ENCODE results near the gene CFP.

DNA sequence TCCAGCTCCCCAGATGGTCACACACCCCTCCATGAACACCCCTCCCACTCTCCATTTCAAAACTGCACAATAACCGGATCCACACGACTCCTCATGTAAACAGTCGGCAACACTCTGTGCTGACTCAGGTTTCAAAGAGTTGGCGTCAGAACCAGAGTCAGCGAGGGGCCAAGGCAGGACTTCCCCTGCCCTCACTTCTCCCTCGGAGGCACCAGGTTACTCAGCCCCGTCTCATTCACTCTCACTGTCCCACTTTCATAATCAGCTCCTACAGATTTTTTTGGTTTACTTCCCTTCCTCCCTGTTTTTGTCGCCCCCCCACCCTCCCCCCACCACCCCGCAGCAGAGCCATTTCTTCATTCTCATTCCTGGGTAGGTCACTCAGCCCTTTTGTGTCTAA is 50.2 kb downstream of the CFP start:
- TF ChIP-seq, protein P1, sequence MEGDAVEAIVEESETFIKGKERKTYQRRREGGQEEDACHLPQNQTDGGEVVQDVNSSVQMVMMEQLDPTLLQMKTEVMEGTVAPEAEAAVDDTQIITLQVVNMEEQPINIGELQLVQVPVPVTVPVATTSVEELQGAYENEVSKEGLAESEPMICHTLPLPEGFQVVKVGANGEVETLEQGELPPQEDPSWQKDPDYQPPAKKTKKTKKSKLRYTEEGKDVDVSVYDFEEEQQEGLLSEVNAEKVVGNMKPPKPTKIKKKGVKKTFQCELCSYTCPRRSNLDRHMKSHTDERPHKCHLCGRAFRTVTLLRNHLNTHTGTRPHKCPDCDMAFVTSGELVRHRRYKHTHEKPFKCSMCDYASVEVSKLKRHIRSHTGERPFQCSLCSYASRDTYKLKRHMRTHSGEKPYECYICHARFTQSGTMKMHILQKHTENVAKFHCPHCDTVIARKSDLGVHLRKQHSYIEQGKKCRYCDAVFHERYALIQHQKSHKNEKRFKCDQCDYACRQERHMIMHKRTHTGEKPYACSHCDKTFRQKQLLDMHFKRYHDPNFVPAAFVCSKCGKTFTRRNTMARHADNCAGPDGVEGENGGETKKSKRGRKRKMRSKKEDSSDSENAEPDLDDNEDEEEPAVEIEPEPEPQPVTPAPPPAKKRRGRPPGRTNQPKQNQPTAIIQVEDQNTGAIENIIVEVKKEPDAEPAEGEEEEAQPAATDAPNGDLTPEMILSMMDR (IDR thresholded peaks at IDR 0.05): no peak
- no peak for TF ChIP-seq POLR2A (IDR thresholded peaks at IDR 0.05)
